ENCODE measurements around the gene SEMA4A. TPM values are rescaled to one million over a fixed set of nuclear protein-coding genes. Genes with fewer than 3 reads are reported as not detected.

Gene SEMA4A
- total RNA-seq, 5 donors from 2014 or later (not counting 1 experiment from before 2014, with no cell fraction given): 1.5 to 12.0 (median 2.2) TPM

DNA sequence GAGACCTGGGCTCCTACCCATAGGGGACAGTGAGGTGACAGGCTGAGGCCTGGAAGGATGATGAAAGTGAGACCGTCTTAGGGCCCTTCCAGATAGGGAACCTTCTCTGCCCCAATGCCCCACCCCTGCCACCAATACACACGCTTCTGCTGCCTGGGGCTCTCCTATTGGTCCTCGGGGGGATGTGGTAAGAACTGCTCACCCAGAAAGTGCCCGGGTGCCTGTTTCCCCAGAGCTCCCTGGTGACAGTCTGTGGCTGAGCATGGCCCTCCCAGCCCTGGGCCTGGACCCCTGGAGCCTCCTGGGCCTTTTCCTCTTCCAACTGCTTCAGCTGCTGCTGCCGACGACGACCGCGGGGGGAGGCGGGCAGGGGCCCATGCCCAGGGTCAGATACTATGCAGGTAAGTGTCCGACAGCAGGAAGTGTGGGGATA lies 948 bp downstream of the SEMA4A start:
- no peaks in the 10 kb centered on the region for H3K36me3 ChIP-seq (ENCODE audit: control insufficient read depth in 2 of 2, extremely low read depth in 1 of 2, insufficient read depth in 1 of 2, low read length in 1 of 2)
- Mint-ChIP-seq H3K4me1 (peaks cover 5 to 33% (median 12%) of the 10 kb centered on the region in 3 donors), H3K9me3 (no peaks in the 10 kb centered on the region), H3K27ac (peak overlapping the region; percentile 34 to 53), H3K27me3 (no peaks in the 10 kb centered on the region), H3K4me3 (peak overlapping the region; percentile 19 to 47 (median 39)), H3K36me3 (no peaks in the 10 kb centered on the region)
- peak; percentile 19 to 38 (median 34) for ATAC-seq (replicated peaks in 1 of 4)
- no peaks in the 10 kb centered on the region for H3K9me3 ChIP-seq
- peak overlapping the region in 1 of 2 donors; percentile 24 for H3K4me3 ChIP-seq (ENCODE audit: control insufficient read depth in 1 of 2, extremely low read depth in 1 of 2, low read length in 1 of 2)
- CTCF ChIA-PET: interaction anchor here (0.5 to 0.7 kb wide), 2 partner anchors 71 to 446 kb away, joined by 3 to 6 read pairs; no protein-coding TSS in a partner anchor
- WGBS (ENCODE audit: insufficient coverage): 30% methylated on average over 2 of the region's 11 CpGs
- peak overlapping the region; percentile 39 for H3K27ac ChIP-seq (ENCODE audit: low read length)
- DNase-seq: peak in 11 of 35 experiments; percentile 11 to 65 (median 35)
- peaks cover 3 to 44% of the 10 kb centered on the region in 2 experiments for H3K4me1 ChIP-seq (ENCODE audit: control insufficient read depth in 1 of 2, extremely low read depth in 1 of 2, insufficient read depth in 2 of 2, low read length in 2 of 2)
- POLR2A ChIA-PET: no interaction called here
- peaks cover 0 to 15% of the 10 kb centered on the region in 2 experiments for H3K27me3 ChIP-seq (replicated peaks in 1 of 2; ENCODE audit: control insufficient read depth in 2 of 2, extremely low read depth in 1 of 2, insufficient read depth in 2 of 2, low read length in 1 of 2)

DNA sequence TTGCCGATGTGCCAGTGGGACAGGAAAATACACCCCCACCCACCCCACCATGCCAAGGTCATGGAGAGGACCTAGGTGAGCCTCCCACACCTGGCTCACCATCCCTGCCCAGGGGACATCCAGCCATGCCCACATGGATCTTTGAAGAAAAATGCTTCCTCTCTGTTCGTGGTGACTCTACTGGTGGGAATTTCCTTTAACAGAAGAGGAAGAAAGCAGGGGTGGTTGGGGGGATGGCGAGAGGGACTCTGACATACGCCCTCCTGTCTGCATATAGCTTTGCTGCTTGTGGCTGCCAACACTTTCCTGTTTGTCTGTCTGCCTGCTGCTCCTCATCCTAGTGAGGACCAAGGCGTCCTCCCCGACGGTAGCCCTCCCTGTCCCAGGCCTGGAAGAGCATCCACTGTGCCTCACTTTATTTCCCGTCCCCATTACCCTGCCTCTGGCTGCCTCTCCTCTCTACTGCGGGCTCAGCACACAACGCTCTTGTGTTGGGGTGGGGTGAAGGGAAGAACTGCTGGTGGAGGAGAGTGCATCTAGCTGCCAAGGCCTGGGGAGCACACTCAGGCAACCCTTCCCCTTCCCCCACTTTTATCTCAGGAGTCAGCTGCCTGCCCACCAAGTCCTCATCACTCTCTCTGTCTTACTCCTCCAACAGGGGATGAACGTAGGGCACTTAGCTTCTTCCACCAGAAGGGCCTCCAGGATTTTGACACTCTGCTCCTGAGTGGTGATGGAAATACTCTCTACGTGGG lies 2.5 kb downstream of the SEMA4A start:
- WGBS (ENCODE audit: insufficient coverage): 70% methylated on average over 3 of the region's 12 CpGs
- Mint-ChIP-seq H3K4me3 (peak overlapping the region in 1 of 3 donors; percentile 27), H3K4me1 (peaks cover 11 to 41% (median 17%) of the 10 kb centered on the region in 3 donors), H3K27ac (peak overlapping the region in 1 of 2 donors; percentile 66), H3K9me3 (no peaks in the 10 kb centered on the region), H3K36me3 (no peaks in the 10 kb centered on the region), H3K27me3 (no peaks in the 10 kb centered on the region)
- no peaks in the 10 kb centered on the region for H3K36me3 ChIP-seq (ENCODE audit: control insufficient read depth in 2 of 2, extremely low read depth in 1 of 2, insufficient read depth in 1 of 2, low read length in 1 of 2)
- no peak overlapping the region for H3K4me3 ChIP-seq (ENCODE audit: control insufficient read depth in 1 of 2, extremely low read depth in 1 of 2, low read length in 1 of 2)
- ATAC-seq (replicated peaks in 1 of 4) (no peak), DNase-seq (no peak)
- ChIA-PET POLR2A (no interaction called here), CTCF (interaction anchor here in 1 of 2 donors (0.6 kb wide), 1 partner anchor 63 kb away, joined by 3 read pairs; no protein-coding TSS in a partner anchor)
- peaks cover 3 to 54% of the 10 kb centered on the region in 2 experiments for H3K4me1 ChIP-seq (ENCODE audit: control insufficient read depth in 1 of 2, extremely low read depth in 1 of 2, insufficient read depth in 2 of 2, low read length in 2 of 2)
- no peak overlapping the region for H3K27ac ChIP-seq (ENCODE audit: low read length)
- peaks cover 0 to 14% of the 10 kb centered on the region in 2 experiments for H3K27me3 ChIP-seq (replicated peaks in 1 of 2; ENCODE audit: control insufficient read depth in 2 of 2, extremely low read depth in 1 of 2, insufficient read depth in 2 of 2, low read length in 1 of 2)
- no peaks in the 10 kb centered on the region for H3K9me3 ChIP-seq

DNA sequence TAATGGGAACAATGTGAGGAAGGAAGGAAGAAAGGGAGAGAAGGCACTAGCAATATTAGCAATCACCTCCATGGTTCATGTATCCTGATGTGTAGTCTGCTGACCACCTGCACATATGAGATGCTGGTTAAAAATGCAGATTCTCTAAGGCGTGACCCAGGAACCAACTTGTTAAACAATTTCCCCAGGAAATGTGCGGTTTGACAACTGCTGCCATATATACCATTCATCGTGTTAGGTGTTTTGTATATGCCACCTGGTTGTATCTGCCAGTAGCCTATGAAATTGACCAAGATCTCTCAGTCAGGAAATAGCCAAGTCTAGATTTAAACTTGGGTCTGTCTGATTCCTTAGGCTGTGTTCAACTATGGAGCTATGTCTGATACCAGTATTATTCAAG lies 4.1 kb downstream of the SEMA4A start:
- H3K4me3 Mint-ChIP-seq: peak overlapping the region in 1 of 3 donors; percentile 44
- DNase-seq (no peak), ATAC-seq (replicated peaks in 1 of 4) (no peak)
- Histone ChIP-seq H3K36me3 (ENCODE audit: control insufficient read depth in 2 of 2, extremely low read depth in 1 of 2, insufficient read depth in 1 of 2, low read length in 1 of 2) (no peaks in the 10 kb centered on the region), H3K4me1 (ENCODE audit: control insufficient read depth in 1 of 2, extremely low read depth in 1 of 2, insufficient read depth in 2 of 2, low read length in 2 of 2) (peaks cover 3 to 58% of the 10 kb centered on the region in 2 experiments), H3K27me3 (replicated peaks in 1 of 2; ENCODE audit: control insufficient read depth in 2 of 2, extremely low read depth in 1 of 2, insufficient read depth in 2 of 2, low read length in 1 of 2) (peaks cover 0 to 14% of the 10 kb centered on the region in 2 experiments), H3K9me3 (no peaks in the 10 kb centered on the region), H3K4me3 (ENCODE audit: control insufficient read depth in 1 of 2, extremely low read depth in 1 of 2, low read length in 1 of 2) (no peak overlapping the region), H3K27ac (ENCODE audit: low read length) (no peak overlapping the region)
- ChIA-PET POLR2A (no interaction called here), CTCF (no interaction called here)
- H3K4me1 Mint-ChIP-seq: peaks cover 15 to 44% (median 24%) of the 10 kb centered on the region in 3 donors
- H3K27me3 Mint-ChIP-seq: no peaks in the 10 kb centered on the region
- H3K9me3 Mint-ChIP-seq: no peaks in the 10 kb centered on the region
- WGBS (ENCODE audit: insufficient coverage): no CpG with 5 or more reads among the region's 3 CpGs
- H3K36me3 Mint-ChIP-seq: no peaks in the 10 kb centered on the region
- peak overlapping the region in 1 of 2 donors; percentile 13 for H3K27ac Mint-ChIP-seq

DNA sequence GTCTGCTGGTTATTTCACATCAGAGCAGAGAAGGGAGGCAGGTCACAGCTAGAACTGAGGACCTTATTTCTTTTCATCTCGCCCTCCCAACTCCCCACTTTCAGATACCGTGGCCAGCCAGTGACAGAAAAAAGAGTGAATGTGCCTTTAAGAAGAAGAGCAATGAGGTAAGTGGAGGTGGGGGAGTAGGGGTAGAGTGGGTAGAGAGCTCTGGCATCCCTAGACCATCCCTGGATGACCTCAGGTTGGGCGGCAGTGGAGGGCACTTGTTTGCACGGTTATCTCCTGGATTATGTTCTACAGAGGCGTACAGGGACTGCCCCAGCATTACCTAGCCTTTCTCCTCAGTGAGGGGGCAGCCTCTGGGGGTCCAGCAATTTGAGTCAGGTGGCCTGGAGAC lies 4.6 kb downstream of the SEMA4A start:
- no peak overlapping the region for H3K4me3 Mint-ChIP-seq
- no peak for ATAC-seq (replicated peaks in 1 of 4)
- Histone ChIP-seq H3K4me3 (ENCODE audit: control insufficient read depth in 1 of 2, extremely low read depth in 1 of 2, low read length in 1 of 2) (no peak overlapping the region), H3K4me1 (ENCODE audit: control insufficient read depth in 1 of 2, extremely low read depth in 1 of 2, insufficient read depth in 2 of 2, low read length in 2 of 2) (peaks cover 3 to 58% of the 10 kb centered on the region in 2 experiments), H3K27me3 (replicated peaks in 1 of 2; ENCODE audit: control insufficient read depth in 2 of 2, extremely low read depth in 1 of 2, insufficient read depth in 2 of 2, low read length in 1 of 2) (peaks cover 0 to 14% of the 10 kb centered on the region in 2 experiments), H3K36me3 (ENCODE audit: control insufficient read depth in 2 of 2, extremely low read depth in 1 of 2, insufficient read depth in 1 of 2, low read length in 1 of 2) (no peaks in the 10 kb centered on the region), H3K9me3 (no peaks in the 10 kb centered on the region), H3K27ac (ENCODE audit: low read length) (no peak overlapping the region)
- DNase-seq: no peak
- no peaks in the 10 kb centered on the region for H3K27me3 Mint-ChIP-seq
- H3K9me3 Mint-ChIP-seq: no peaks in the 10 kb centered on the region
- H3K36me3 Mint-ChIP-seq: no peaks in the 10 kb centered on the region
- CTCF ChIA-PET: no interaction called here
- peak overlapping the region in 1 of 2 donors; percentile 13 for H3K27ac Mint-ChIP-seq
- 84% methylated on average over 2 of the region's 5 CpGs for WGBS (ENCODE audit: insufficient coverage)
- POLR2A ChIA-PET: no interaction called here
- H3K4me1 Mint-ChIP-seq: peaks cover 15 to 40% (median 24%) of the 10 kb centered on the region in 3 donors

DNA sequence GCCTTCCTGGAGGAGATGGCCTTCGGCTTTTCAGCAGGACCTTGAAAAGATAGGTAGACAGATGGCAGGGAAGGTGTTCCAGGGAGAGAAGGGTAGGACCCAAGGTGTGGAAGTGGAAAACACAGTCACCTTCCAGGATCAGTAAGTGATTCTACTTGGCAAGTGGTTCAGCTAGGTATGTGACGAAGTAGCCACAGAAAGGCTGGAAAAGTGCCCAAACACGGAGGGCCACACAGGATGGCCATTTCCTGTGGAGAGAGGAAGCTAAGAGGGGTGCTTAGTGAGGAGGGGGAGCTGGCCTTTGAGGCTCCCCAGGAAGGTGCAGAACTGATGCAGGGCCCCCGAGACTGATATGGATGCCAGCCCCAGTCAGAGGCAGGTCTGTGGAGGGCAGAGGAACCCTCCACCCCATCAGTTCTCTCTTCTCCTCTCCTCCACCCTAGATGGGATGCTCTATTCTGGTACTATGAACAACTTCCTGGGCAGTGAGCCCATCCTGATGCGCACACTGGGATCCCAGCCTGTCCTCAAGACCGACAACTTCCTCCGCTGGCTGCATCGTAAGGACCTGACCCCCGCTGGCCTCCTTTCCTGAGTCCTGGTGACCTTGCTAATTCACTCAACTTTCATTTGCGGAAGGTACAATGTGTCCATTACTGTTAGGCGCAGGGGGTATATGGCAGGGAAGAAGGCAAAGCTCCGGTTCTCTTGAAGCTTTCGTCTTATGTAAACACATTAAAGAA lies 6.8 kb downstream of the SEMA4A start:
- peaks cover 15 to 32% (median 24%) of the 10 kb centered on the region in 3 donors for H3K4me1 Mint-ChIP-seq
- CTCF ChIA-PET: no interaction called here
- H3K9me3 Mint-ChIP-seq: no peaks in the 10 kb centered on the region

DNA sequence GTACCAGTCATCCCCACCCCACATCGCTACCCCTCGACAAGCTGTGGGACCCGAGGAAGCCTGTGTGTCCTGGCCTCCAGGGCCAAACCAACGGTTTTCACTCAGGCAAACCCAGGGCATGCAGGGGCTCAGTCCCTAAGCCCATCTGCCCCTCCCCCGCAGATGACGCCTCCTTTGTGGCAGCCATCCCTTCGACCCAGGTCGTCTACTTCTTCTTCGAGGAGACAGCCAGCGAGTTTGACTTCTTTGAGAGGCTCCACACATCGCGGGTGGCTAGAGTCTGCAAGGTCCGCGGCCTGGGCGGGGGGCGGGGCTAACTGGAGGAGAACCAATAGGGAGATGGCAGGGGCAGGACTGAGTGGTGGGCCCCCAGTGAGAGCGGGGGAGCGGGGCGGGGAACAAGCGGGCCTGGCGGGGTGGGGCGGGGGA lies 7.4 kb downstream of the SEMA4A start:
- no peaks in the 10 kb centered on the region for H3K36me3 ChIP-seq (ENCODE audit: control insufficient read depth in 2 of 2, extremely low read depth in 1 of 2, insufficient read depth in 1 of 2, low read length in 1 of 2)
- ChIA-PET CTCF (no interaction called here), POLR2A (interaction anchor here in 1 of 2 donors (0.7 kb wide), 1 partner anchor 206 kb away, joined by 3 read pairs; no protein-coding TSS in a partner anchor)
- H3K36me3 Mint-ChIP-seq: no peaks in the 10 kb centered on the region
- H3K4me1 Mint-ChIP-seq: peaks cover 15 to 32% (median 23%) of the 10 kb centered on the region in 3 donors
- peaks cover 0 to 9% of the 10 kb centered on the region in 2 experiments for H3K27me3 ChIP-seq (replicated peaks in 1 of 2; ENCODE audit: control insufficient read depth in 2 of 2, extremely low read depth in 1 of 2, insufficient read depth in 2 of 2, low read length in 1 of 2)
- no peaks in the 10 kb centered on the region for H3K9me3 ChIP-seq
- peak in 33 of 35 experiments; percentile 14 to 69 (median 48) for DNase-seq
- H3K4me1 ChIP-seq (ENCODE audit: control insufficient read depth in 1 of 2, extremely low read depth in 1 of 2, insufficient read depth in 2 of 2, low read length in 2 of 2): peaks cover 3 to 35% of the 10 kb centered on the region in 2 experiments
- H3K4me3 Mint-ChIP-seq: peak overlapping the region; percentile 68 to 89 (median 75)
- H3K9me3 Mint-ChIP-seq: no peaks in the 10 kb centered on the region
- H3K27ac Mint-ChIP-seq: peak overlapping the region in 1 of 2 donors; percentile 55
- H3K27me3 Mint-ChIP-seq: no peaks in the 10 kb centered on the region
- peak overlapping the region; percentile 17 to 44 for H3K4me3 ChIP-seq (ENCODE audit: control insufficient read depth in 1 of 2, extremely low read depth in 1 of 2, low read length in 1 of 2)
- 26% methylated on average over 12 of the region's 22 CpGs for WGBS (ENCODE audit: insufficient coverage)
- H3K27ac ChIP-seq (ENCODE audit: low read length): no peak overlapping the region
- peak; percentile 82 to 94 (median 88) for ATAC-seq (replicated peaks in 1 of 4)

More for the DNA sequence above, 6.8 kb downstream of the SEMA4A start:
- no peaks in the 10 kb centered on the region for H3K9me3 ChIP-seq
- DNase-seq (no peak), ATAC-seq (replicated peaks in 1 of 4) (no peak)
- no peaks in the 10 kb centered on the region for H3K27me3 Mint-ChIP-seq
- H3K4me3 ChIP-seq (ENCODE audit: control insufficient read depth in 1 of 2, extremely low read depth in 1 of 2, low read length in 1 of 2): peak overlapping the region; percentile 17 to 44
- WGBS (ENCODE audit: insufficient coverage): 93% methylated on average over 7 of the region's 13 CpGs
- H3K27ac Mint-ChIP-seq: peak overlapping the region in 1 of 2 donors; percentile 55
- no peak overlapping the region for H3K27ac ChIP-seq (ENCODE audit: low read length)
- no peaks in the 10 kb centered on the region for H3K36me3 Mint-ChIP-seq
- H3K4me3 Mint-ChIP-seq: peak overlapping the region; percentile 68 to 89 (median 75)
- H3K4me1 ChIP-seq (ENCODE audit: control insufficient read depth in 1 of 2, extremely low read depth in 1 of 2, insufficient read depth in 2 of 2, low read length in 2 of 2): peaks cover 3 to 41% of the 10 kb centered on the region in 2 experiments
- H3K27me3 ChIP-seq (replicated peaks in 1 of 2; ENCODE audit: control insufficient read depth in 2 of 2, extremely low read depth in 1 of 2, insufficient read depth in 2 of 2, low read length in 1 of 2): peaks cover 0 to 10% of the 10 kb centered on the region in 2 experiments
- POLR2A ChIA-PET: no interaction called here
- H3K36me3 ChIP-seq (ENCODE audit: control insufficient read depth in 2 of 2, extremely low read depth in 1 of 2, insufficient read depth in 1 of 2, low read length in 1 of 2): no peaks in the 10 kb centered on the region

All from T-cell (primary cell).